ENCODE data around the gene SPRY4.
"Not testable (repeated sequence)": the region's sequence is repeated elsewhere in the genome, so short reads cannot be mapped to it uniquely, and the experiment has no call there.

SPRY4 gene

DNA sequence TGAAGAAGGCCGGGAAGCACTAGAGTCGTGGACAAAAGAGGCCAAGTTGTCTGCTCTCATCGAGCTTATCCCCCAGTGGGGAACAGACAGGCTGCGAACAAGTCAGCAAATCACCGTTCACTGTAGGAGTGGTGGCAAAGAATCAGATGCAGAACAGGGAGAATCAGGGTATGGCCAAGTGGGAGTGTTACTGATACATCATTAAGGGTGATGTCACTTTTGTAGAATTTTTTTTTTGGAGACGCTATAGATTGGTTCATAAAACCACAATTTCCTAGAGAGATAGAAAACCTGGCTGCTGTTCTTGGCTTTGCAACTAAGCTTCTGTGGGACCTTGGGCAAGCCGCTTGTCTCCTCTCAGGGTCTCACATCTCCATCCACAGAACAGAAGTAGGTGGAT, 21.3 kb downstream of the SPRY4 start:
- intact Hi-C loops (cut with DNase I; ENCODE audit: low total_unique reads), result no loop called here
- Histone ChIP-seq H3K36me3 (no peaks in the 10 kb centered on the region), H3K9me3 (no peaks in the 10 kb centered on the region), H3K27me3 (no peaks in the 10 kb centered on the region), H3K4me3 (no peak overlapping the region), H3K4me1 (peaks cover 0 to 35% (median 11%) of the 10 kb centered on the region in 4 donors), H3K27ac (peak overlapping the region; percentile 70 to 72)
- TF ChIP-seq, protein P1, sequence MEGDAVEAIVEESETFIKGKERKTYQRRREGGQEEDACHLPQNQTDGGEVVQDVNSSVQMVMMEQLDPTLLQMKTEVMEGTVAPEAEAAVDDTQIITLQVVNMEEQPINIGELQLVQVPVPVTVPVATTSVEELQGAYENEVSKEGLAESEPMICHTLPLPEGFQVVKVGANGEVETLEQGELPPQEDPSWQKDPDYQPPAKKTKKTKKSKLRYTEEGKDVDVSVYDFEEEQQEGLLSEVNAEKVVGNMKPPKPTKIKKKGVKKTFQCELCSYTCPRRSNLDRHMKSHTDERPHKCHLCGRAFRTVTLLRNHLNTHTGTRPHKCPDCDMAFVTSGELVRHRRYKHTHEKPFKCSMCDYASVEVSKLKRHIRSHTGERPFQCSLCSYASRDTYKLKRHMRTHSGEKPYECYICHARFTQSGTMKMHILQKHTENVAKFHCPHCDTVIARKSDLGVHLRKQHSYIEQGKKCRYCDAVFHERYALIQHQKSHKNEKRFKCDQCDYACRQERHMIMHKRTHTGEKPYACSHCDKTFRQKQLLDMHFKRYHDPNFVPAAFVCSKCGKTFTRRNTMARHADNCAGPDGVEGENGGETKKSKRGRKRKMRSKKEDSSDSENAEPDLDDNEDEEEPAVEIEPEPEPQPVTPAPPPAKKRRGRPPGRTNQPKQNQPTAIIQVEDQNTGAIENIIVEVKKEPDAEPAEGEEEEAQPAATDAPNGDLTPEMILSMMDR (IDR thresholded peaks at IDR 0.05), result no peak
- no peak for DNase-seq

GRCh38 chr5:142301540-142301939, 23.3 kb downstream of the SPRY4 start:
- H3K36me3 ChIP-seq, result no peaks in the 10 kb centered on the region
- H3K4me3 ChIP-seq, result no peak overlapping the region
- DNase-seq, result no peak
- TF ChIP-seq, protein P1 (IDR thresholded peaks at IDR 0.05), result no peak
- no peaks in the 10 kb centered on the region for H3K27me3 ChIP-seq
- H3K27ac ChIP-seq, result no peak overlapping the region
- peaks cover 0 to 48% (median 22%) of the 10 kb centered on the region in 4 donors for H3K4me1 ChIP-seq
- no peaks in the 10 kb centered on the region for H3K9me3 ChIP-seq
- intact Hi-C loops (cut with DNase I; ENCODE audit: low total_unique reads), result no loop called here

GRCh38 chr5:142300677-142301076, 24.1 kb downstream of the SPRY4 start:
- no peaks in the 10 kb centered on the region for H3K27me3 ChIP-seq
- H3K36me3 ChIP-seq, result no peaks in the 10 kb centered on the region
- DNase-seq, result no peak
- peak overlapping the region in 1 of 2 donors; percentile 16 for H3K27ac ChIP-seq
- H3K4me3 ChIP-seq, result no peak overlapping the region
- H3K4me1 ChIP-seq, result peaks cover 0 to 57% (median 30%) of the 10 kb centered on the region in 4 donors
- H3K9me3 ChIP-seq, result no peaks in the 10 kb centered on the region
- TF ChIP-seq, protein P1 (IDR thresholded peaks at IDR 0.05), result no peak
- intact Hi-C loops (cut with DNase I; ENCODE audit: low total_unique reads), result no loop called here

DNA sequence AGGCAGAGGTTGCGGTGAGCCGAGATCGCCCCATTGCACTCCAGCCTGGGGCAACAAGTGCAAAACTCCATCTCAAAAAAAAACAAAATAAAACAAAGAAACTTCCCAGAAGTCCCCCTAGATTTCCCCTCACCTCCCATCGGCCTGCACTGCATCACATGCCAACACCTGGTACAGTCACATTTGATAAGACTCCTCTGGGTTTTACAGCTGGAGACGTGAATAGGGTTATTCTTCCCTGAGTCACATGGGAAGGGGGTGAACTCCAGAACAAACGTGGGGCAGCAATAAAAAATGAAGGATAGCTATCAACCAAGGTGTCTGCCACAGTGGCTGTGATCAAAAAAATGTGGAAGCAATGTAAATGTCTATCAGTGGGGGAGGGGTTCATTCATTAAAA, 26.0 kb downstream of the SPRY4 start:
- no peak for DNase-seq
- no peaks in the 10 kb centered on the region for H3K27me3 ChIP-seq
- TF ChIP-seq, protein P1 (IDR thresholded peaks at IDR 0.05), result no peak
- H3K4me1 ChIP-seq, result peaks cover 0 to 50% (median 26%) of the 10 kb centered on the region in 4 donors
- no peak overlapping the region for H3K4me3 ChIP-seq
- H3K9me3 ChIP-seq, result no peaks in the 10 kb centered on the region
- intact Hi-C loops (cut with DNase I; ENCODE audit: low total_unique reads), result no loop called here
- H3K27ac ChIP-seq, result no peak overlapping the region
- H3K36me3 ChIP-seq, result no peaks in the 10 kb centered on the region

- Histone ChIP-seq H3K27ac (peak overlapping the region; percentile 60 to 70), H3K4me1 (peaks cover 0 to 45% (median 25%) of the 10 kb centered on the region in 4 donors)
- DNase-seq; H3K4me3 ChIP-seq; H3K36me3 ChIP-seq; H3K9me3 ChIP-seq; intact Hi-C loops (cut with DNase I; ENCODE audit: low total_unique reads); H3K27me3 ChIP-seq: not testable (repeated sequence)
Observed at GRCh38 chr5:142297786-142298185, 27.0 kb downstream of the SPRY4 start.

GRCh38 chr5:142296914-142297417, 27.9 kb downstream of the SPRY4 start:
- DNase-seq, result no peak
- H3K9me3 ChIP-seq, result no peaks in the 10 kb centered on the region
- H3K27me3 ChIP-seq, result no peaks in the 10 kb centered on the region
- H3K36me3 ChIP-seq, result no peaks in the 10 kb centered on the region
- intact Hi-C loops (cut with DNase I; ENCODE audit: low total_unique reads), result no loop called here
- peaks cover 0 to 45% (median 25%) of the 10 kb centered on the region in 4 donors for H3K4me1 ChIP-seq
- peak overlapping the region; percentile 60 to 70 for H3K27ac ChIP-seq
- H3K4me3 ChIP-seq, result no peak overlapping the region
- TF ChIP-seq, protein P1 (IDR thresholded peaks at IDR 0.05), result no peak
